HUDEP-2 (cell line): Measurements from ENCODE around the gene NPL.
A peak's percentile ranks its signal among the peaks of the same experiment; 100 is the strongest.

Experiments used
- DNase-seq, 76 experiments: peaks; one replicate each; lab custom pipeline; 2025; ENCODE audit not compliant: unreplicated experiment in 76 of 76; lab: John Stamatoyannopoulos, UW

Gene NPL

DNA sequence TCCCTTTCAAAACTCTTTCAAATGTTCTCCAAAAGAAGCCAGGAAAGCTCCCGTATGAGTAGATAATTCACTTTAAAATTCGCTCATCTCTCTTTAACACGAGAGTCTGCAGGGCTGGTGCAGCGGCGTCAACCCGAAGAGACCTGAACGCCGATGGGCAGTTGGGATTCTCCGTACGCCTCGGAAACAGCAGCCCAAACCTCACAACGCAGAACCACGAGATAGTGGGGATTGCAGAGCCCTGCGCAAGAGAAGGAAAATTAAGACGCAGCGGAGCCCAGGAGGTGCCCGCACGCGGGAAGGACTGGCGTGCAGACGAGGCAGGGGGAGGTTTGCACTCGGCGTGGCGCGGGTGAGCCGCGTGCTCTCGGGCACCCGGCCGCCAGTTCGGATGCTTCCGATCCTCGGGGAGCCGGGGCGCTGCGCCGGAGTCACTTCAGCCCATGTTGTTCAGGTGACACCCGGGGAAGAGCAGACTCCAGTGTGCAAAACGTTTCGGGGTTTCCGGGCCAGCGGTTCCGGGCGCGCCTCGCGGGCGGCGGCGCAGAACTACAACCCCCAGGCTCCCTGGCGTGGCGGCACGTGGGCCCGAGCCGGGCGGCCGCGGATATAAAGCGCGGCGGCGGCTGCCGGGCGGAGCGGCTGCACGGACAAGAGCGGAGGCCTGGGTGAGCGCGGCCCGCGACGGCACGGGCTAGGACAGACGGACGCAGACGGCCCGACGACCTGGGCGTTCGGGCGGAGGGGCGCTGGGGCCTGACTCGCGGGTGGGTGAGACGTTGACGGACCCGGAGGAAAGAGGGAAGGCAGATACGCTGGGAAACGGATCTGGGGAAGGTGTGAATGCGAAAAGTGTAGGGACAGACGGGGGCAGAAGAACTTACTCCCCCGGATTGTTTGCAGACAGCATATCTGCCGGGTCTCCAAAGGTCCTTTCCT, at the start of gene NPL:
Gene NPL (plus strand): TSS at position 636 of the 939 bp plus-strand sequence. CDS start 4,599 bp downstream, outside the sequence.
- DNase-seq: peak in 73 of 76 experiments; percentile 25 to 88 (median 74)

GRCh38 chr1:182740120-182740519, 49.5 kb upstream of the NPL start:
- DNase-seq: no peak

DNA sequence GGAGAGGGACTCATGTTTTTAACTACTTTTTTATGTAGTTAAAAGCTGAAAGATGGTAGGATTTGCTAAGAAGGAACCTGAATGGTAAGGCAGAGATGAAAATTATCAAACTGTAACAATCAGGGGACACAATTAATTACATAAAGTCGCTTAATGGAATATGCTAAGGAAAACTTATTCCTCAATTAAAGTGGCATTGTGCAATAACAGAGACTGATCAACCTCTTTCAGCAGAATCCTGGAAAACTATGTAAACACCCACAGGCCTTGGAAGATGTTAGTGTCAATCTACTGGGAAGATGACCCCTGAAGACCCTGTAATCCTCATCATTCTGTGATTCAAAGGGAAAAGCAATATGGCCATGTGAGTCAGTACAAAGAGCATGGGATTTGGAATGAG, 46.8 kb upstream of the NPL start:
- DNase-seq: no peak

- no peak for DNase-seq
Measured at GRCh38 chr1:182752077-182752988, 37.2 kb upstream of the NPL start.

DNA sequence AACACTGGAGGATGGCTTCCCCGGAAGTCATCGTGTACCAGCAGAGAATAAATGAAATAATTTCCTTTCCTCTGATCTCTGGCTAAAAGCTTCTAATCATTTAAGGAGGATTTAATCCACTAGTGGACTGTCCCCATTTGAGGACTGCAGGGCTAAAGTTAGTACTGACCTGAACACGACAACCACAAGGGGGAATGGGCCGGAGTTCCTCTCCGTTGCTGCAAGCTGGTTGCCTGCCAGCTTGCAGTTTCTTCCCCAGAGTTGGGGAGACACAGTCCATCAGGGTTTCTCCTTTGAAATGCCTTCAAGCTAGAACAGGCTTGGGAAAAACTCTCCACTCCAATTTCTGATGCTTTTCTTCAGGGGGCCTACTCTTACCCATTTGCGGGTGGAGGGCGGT, 35.5 kb upstream of the NPL start:
- no peak for DNase-seq

GRCh38 chr1:182754543-182755314, 34.8 kb upstream of the NPL start:
- DNase-seq: no peak

DNA sequence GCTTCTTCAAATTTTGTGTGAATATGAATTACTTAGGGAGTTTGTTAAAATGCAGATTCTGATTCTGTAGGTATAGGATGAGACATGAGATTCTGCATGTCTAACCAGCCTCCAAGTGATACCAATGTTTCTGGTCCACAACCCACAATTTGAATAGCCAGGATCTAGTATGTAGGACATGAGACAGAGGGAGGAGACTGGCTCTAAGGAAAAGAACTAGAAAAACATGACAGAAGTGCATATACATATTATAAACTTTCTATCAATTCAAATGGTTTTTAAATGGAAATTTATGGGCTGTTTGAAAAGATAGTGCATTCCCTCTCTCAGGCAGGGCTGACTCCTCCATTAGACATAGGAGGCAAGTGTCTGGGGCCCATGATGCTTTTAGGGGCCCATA, 33.9 kb upstream of the NPL start:
- DNase-seq: no peak

GRCh38 chr1:182756423-182756822, 33.1 kb upstream of the NPL start:
- no peak for DNase-seq

DNA sequence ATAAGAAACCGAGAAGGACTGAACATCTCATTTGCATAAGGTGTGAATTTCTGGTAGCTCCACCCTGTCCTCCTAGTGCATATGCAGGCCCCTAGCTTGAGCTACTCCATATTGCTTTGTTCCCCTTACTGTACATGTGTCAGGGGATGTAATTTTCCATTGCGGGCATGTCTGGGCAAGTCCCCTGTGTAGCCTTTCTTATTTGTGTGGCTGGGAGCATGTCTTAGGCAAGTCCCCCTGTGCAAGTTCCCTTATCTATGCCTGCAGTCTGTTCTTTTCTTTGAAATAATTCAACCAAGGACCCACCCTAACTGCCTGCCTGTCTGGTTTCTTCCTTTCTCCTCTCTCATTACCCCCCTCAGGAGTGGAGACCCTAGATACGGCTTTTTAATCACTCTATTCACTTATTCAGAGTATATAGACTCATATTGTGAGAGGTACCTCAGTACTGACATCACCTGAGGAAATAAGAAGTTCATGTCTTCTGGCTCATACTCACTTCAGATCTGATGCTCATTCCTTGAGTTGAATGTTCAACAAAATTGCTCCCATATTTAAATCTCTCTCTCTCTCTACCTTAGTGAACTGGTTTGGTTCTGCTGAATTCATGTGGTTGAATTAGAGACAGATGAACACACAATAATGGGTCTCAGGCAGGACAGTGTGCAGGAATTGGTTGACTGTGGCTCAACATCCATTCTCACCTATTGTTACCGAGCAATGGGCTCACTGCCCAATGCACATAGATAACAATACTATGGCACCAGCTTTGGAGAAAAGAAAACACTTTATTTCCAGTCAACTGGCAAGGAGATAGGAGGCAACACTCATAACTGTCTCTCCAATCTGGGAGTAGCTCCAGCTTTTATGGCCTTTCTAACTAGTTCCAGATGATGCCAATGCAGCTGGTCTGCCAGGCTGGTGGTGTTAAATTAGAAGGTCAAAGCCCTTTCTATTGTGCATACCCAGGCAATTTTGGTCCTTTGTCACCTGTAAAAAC, 27.9 kb upstream of the NPL start:
- peak in 8 of 76 experiments; percentile 4 to 33 (median 12) for DNase-seq

DNA sequence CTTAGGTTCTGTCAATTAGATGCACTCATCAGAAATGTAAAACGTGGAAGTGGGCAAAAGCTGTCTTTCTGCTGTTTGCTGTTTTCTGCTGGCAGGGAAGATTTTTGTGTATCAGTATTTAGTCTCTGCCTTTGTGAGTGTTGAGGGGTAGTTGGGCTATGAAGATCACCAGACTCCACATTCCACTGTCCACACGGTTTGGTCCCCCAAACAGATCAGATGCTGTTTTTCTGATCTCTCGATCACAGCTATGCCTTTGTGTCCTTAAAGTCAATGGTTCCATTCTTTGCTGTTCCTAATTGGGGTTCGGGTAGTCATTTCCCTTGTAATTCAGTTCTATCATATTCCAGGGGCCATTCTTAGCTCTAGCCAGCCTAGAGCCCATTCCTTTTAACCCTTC, 27.0 kb upstream of the NPL start:
- DNase-seq: no peak

GRCh38 chr1:182764029-182764727, 25.4 kb upstream of the NPL start:
- DNase-seq: no peak

DNA sequence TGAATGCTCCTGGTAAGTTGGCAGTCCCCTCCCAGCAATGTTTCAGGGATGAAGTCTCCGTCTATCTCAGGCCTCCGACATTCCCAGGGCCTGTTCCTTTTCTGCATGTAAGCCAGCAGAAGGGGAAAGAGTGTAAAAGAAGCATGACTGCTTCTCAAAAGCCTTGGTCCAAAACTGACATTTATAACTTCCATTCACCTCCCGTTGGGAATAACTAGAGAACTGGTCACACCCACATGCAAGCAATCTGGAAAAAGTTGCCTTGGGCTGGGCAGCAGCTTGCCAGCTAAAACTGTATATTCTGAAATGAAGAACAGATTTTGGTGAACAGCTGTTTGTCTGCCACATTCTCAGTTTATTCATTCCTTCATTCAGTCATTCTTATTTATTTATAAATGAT, 24.2 kb upstream of the NPL start:
- DNase-seq: no peak

DNA sequence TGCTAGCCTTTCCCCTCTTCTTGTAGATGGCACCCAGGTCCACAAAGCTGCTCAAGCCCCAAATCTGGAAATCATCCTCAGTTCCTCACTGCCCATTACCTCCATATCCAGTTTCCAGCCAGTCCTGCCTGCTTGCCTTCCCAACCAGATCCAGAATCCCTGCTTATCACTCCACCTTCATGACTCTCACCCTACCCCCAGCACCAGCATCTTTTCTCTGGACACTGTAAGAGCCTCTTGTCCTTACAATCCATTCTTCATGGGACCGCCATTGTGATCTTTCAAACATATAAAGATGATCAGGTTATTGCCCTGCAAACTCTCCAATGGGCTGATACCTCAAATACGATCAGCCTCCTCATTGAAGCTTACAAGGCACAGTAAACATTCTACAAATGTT, 23.5 kb upstream of the NPL start:
- no peak for DNase-seq

- DNase-seq: no peak
Measured at GRCh38 chr1:182766881-182767645, 22.5 kb upstream of the NPL start.

DNA sequence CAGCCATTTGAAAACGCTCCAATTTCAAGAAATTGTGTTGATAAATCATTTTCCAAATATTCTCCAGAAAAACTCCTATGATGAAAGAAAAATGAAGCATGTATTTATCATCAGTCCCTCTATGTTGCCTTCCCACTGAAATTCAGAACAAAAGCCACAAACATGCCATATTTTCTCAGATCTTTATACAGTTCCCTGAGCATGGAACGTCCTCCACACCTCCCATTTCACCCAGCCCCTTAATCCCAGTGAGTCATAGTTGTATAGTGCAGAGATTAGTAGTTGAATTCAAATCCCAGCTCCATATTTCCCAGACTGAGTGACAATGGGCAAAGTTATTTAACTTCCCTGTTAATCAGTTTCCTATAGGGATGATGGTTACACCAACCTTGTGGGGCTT, 20.6 kb upstream of the NPL start:
- no peak for DNase-seq

DNA sequence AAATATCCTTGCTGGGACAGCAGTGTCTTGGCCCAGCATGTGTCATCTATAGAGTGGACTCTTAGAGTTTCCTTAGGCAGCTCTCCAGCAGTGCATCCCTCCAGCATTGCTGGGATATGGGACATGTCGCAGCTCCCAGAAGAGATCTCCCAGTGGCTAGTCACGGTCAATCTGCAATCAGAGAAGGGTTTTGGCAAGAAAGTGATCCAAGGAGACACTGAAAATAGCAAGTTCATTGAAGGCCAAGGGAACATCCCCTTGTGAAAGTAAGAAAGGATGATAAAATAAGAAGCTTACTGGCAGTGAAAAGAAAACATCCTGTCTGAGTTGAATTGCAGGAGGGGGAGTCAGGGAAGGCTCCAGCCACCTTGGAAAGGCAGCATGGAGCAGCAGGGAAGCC, 19.3 kb upstream of the NPL start:
- no peak for DNase-seq

DNA sequence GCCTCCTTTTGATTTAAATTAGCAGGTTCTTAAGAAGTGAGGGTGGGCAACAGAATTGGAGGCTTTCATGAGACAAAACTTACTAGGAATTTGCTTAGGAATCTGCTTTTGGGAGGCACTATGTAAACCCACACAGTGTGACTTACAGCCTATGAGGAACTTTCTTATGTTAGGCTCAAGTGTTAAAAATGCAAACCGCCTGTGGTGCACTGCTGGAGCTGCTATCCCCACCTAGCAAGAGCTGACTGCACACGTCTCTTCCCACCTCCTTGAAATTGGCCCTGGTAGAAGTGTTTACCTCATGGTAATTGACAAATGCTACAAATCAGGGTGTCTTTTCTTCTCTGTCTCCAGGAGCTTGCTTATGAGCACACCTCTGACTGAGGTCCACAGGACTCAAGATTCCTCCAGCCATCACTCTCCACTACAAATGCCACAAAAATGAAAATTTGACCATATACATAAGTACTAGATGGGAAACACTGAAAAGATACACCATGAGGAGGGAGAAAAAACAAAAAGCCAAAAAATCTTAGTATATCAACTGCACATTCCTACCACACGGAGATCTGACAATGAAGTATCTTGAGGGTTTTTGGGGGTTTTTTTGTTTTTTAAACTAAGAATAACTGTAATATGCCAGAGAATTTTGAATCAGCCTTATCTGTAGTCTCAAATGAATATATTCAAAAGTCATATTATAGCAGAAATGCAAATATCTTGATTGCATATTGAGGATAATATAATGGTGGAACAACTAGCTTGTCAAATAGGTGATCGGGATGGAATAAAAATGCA, 18.2 kb upstream of the NPL start:
- DNase-seq: no peak
